Spinal cord (tissue), 10 donors: ENCODE measurements around the gene ZNF827. TPM values are rescaled to one million over a fixed set of nuclear protein-coding genes. Genes with fewer than 3 reads are reported as not detected.

Source experiments
- DNase-seq, 6 donors: peaks; one replicate each; pipeline versions ENCODE4 v3.0.0 to v3.0.0-alpha.2; 2013 to 2015; ENCODE audit warnings: low spot score in 6 of 6, low read depth in 4 of 6
- H3K27ac ChIP-seq: one replicate; pipeline ENCODE4 v1.5.1; 2013; ENCODE audit warnings: low read depth, low read length, control low read depth
- H3K27me3 ChIP-seq: one replicate; pipeline ENCODE4 v1.6.1; 2013; ENCODE audit warnings: low read length; ENCODE audit not compliant: control insufficient read depth, insufficient read depth
- H3K36me3 ChIP-seq: one replicate; pipeline ENCODE4 v1.6.1; 2013; ENCODE audit warnings: low read length; ENCODE audit not compliant: control insufficient read depth, insufficient read depth
- H3K4me1 ChIP-seq: one replicate; pipeline ENCODE4 v1.6.1; 2013; ENCODE audit warnings: low read length; ENCODE audit not compliant: control insufficient read depth, insufficient read depth
- H3K4me3 ChIP-seq: one replicate; pipeline ENCODE4 v1.5.1; 2013; ENCODE audit warnings: low read depth, low read length, control low read depth
- H3K9me3 ChIP-seq: one replicate; pipeline ENCODE4 v1.6.1; 2013; ENCODE audit warnings: low read length; ENCODE audit not compliant: control insufficient read depth, insufficient read depth
- WGBS: methylation state at CpG from one replicate; pipeline ENCODE4 v1.1.5; 2013; ENCODE audit warnings: missing lambda C conversion rate; ENCODE audit not compliant: insufficient coverage; 5-methylcytosine and 5-hydroxymethylcytosine counted together
- polyA plus RNA-seq, 2 donors: library from polyadenylated mRNA; unstranded; fragments of 120-200 nt; gene quantifications; one replicate each; pipeline ENCODE4 v1.2.1, GENCODE V29; 2013; ENCODE audit not compliant: insufficient read length in 2 of 2
- total RNA-seq, 2 donors: library from RNA; depleted of rRNA in 1 of 2; stranded (reverse); fragments of 120-200 nt in 1 of 2; fragments of >200 nt in 1 of 2; gene quantifications; one replicate each; pipeline versions ENCODE4 v1.2.3 to v1.2.4, GENCODE V29; 2013 to 2014
- donor health status: healthy.

The ZNF827 gene
- total and polyA plus RNA-seq, 4 donors: 22.3 to 33.6 (median 26.1) TPM

- 80% methylated on average over 1 of the region's 2 CpGs for WGBS
- Histone ChIP-seq H3K27ac (no peak overlapping the region), H3K36me3 (peaks cover 3% of the 10 kb centered on the region), H3K4me1 (no peaks in the 10 kb centered on the region), H3K4me3 (no peak overlapping the region), H3K9me3 (no peaks in the 10 kb centered on the region), H3K27me3 (no peaks in the 10 kb centered on the region)
- peak in 1 of 6 donors; percentile 25 for DNase-seq
These were observed 157.3 kb downstream of the ZNF827 start for GRCh38 chr4:145781351-145781750.

GRCh38 chr4:145779319-145779801, 159.3 kb downstream of the ZNF827 start:
- no peak for DNase-seq
- no peaks in the 10 kb centered on the region for H3K9me3 ChIP-seq
- no peaks in the 10 kb centered on the region for H3K4me1 ChIP-seq
- no peak overlapping the region for H3K27ac ChIP-seq
- no peak overlapping the region for H3K4me3 ChIP-seq
- H3K36me3 ChIP-seq: peaks cover 13% of the 10 kb centered on the region
- 96% methylated on average over 3 of the region's 8 CpGs for WGBS
- H3K27me3 ChIP-seq: no peaks in the 10 kb centered on the region

DNA sequence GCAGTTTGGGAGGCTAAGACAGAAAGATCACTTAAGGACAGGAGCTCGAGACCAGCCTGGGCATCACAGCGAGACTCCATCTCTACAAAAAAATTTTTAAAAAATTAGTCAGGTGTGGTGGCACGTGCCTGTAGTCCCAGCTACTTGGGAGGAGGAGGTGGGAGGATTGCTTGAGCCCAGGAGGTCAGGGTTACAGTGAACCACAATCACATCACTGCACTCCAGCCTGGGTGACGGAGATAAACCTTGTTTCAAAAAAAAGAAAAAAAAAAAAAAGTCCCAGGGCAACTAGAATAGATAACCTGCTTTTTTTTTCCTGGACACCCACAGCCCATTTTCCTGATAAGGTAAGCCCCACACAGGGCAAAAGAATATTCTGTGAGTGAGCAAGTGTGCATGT, 162.4 kb downstream of the ZNF827 start:
- Histone ChIP-seq H3K27me3 (no peaks in the 10 kb centered on the region), H3K4me3 (no peak overlapping the region), H3K4me1 (no peaks in the 10 kb centered on the region), H3K36me3 (peaks cover 18% of the 10 kb centered on the region), H3K9me3 (no peaks in the 10 kb centered on the region), H3K27ac (no peak overlapping the region)
- 80% methylated on average over 1 of the region's 4 CpGs for WGBS
- DNase-seq: no peak

- no peak for DNase-seq
- H3K27ac ChIP-seq: no peak overlapping the region
- no peaks in the 10 kb centered on the region for H3K9me3 ChIP-seq
- no peaks in the 10 kb centered on the region for H3K27me3 ChIP-seq
- 100% methylated on average over 2 of the region's 3 CpGs for WGBS
- H3K4me3 ChIP-seq: no peak overlapping the region
- H3K36me3 ChIP-seq: peaks cover 18% of the 10 kb centered on the region
- H3K4me1 ChIP-seq: no peaks in the 10 kb centered on the region
These were observed 163.2 kb downstream of the ZNF827 start for GRCh38 chr4:145775406-145775805.

DNA sequence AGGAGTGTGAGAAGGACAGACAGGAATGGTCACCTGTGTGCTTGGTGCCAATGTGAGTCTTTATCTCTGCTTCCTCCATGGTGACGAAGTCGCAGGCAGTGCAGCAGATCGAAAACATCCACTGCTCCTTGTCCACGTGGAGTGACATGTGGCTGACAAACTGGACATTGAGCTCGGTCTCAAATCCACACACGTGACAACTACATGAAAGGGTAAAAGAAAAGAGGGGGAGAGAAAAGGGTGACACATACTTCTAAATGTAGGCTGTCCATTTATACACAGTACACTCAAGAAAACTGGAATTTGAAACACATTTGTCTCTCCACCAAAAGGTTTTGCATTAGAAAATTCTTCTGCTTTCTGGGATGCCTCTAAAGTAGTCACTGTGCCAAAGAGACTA, 164.2 kb downstream of the ZNF827 start:
- Histone ChIP-seq H3K27ac (no peak overlapping the region), H3K36me3 (peaks cover 18% of the 10 kb centered on the region)
- 100% methylated on average over 4 of the region's 6 CpGs for WGBS

GRCh38 chr4:145773581-145774234, 164.9 kb downstream of the ZNF827 start:
- H3K4me1 ChIP-seq: no peaks in the 10 kb centered on the region
- no peak for DNase-seq
- no peak overlapping the region for H3K27ac ChIP-seq
- no peaks in the 10 kb centered on the region for H3K27me3 ChIP-seq
- H3K9me3 ChIP-seq: no peaks in the 10 kb centered on the region
- WGBS: 83% methylated on average over 6 of the region's 6 CpGs
- H3K4me3 ChIP-seq: no peak overlapping the region
- peaks cover 18% of the 10 kb centered on the region for H3K36me3 ChIP-seq

More for the DNA sequence above, 164.2 kb downstream of the ZNF827 start:
- DNase-seq: no peak
- Histone ChIP-seq H3K4me3 (no peak overlapping the region), H3K27me3 (no peaks in the 10 kb centered on the region), H3K9me3 (no peaks in the 10 kb centered on the region), H3K4me1 (no peaks in the 10 kb centered on the region)

DNA sequence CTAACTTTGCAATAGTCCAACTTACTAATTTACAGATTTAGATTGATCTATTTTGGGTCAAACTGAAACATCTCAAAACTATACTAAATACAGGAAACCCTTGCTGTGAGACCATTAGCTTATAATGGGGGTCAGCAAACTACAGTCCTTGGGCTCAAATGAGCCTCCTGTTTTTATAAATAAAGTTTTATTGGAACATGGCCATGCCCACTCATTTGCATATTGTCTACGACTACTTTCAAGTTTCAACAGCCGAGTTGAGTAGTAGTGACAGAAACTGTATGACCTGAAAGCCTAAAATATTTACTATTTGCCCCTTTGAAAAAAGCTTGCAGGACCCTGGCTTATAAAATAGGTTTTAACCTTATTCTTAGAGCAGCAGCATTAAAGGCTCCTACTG, 166.3 kb downstream of the ZNF827 start:
- Histone ChIP-seq H3K27me3 (no peaks in the 10 kb centered on the region), H3K4me3 (no peak overlapping the region), H3K9me3 (no peaks in the 10 kb centered on the region), H3K4me1 (no peaks in the 10 kb centered on the region), H3K27ac (no peak overlapping the region), H3K36me3 (peaks cover 18% of the 10 kb centered on the region)
- no CpG with 5 or more reads among the region's 2 CpGs for WGBS
- DNase-seq: no peak

GRCh38 chr4:145770124-145770523, 168.5 kb downstream of the ZNF827 start:
- H3K4me1 ChIP-seq: no peaks in the 10 kb centered on the region
- no peaks in the 10 kb centered on the region for H3K9me3 ChIP-seq
- H3K4me3 ChIP-seq: no peak overlapping the region
- peaks cover 23% of the 10 kb centered on the region for H3K36me3 ChIP-seq
- no peak overlapping the region for H3K27ac ChIP-seq
- no CpG with 5 or more reads among the region's 4 CpGs for WGBS
- no peaks in the 10 kb centered on the region for H3K27me3 ChIP-seq
- no peak for DNase-seq

DNA sequence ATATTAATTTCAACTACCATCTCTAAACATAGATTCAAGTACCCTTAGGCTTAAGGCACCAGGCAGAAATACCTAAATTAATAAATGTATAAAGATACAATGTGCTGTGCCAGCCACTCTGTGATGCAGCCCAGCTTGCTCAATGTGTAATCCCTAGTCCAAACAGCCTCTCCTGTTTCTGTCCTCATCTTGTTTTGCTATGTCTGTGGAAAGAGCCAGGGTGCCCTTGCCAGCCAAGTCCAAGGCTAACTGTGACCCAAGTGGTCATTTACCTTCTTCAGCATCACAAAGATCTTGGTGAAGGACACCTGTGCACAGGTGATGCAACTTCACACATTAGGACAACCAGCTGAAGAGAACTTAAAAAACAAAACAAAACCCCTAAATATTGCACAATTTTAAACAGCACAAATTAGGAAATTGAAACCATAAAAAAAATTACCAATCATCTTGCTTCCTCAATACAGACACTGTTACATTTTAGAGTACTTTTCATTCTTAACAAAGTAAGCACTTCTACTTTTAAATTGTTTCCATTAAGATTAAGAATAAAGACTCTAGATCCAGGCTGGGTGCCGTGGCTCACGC, 169.1 kb downstream of the ZNF827 start:
- no peak for DNase-seq
- Histone ChIP-seq H3K27ac (no peak overlapping the region), H3K36me3 (peaks cover 27% of the 10 kb centered on the region), H3K9me3 (no peaks in the 10 kb centered on the region), H3K4me1 (no peaks in the 10 kb centered on the region), H3K4me3 (no peak overlapping the region), H3K27me3 (no peaks in the 10 kb centered on the region)
- WGBS: no CpG with 5 or more reads among the region's 2 CpGs

DNA sequence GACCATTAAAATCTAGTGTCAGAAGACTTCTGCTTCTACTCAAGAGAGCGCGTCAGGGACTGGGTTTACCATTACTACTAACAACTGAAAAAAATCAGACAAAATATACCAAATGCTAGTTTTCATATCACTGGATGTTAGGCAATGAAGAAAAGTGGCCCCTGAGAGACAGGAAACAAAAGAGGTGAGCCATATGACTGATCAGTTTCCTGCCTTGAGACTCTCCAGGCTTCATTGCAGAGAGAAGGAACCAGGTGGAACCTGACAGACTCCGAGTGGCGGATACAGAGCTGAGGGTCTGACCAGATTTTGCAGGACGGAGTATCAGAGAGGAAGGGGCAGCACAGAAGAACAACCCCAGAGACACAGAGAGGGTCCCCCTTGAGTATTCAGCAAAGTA, 172.3 kb downstream of the ZNF827 start:
- WGBS: 98% methylated on average over 3 of the region's 5 CpGs
- Histone ChIP-seq H3K36me3 (peaks cover 41% of the 10 kb centered on the region), H3K27ac (no peak overlapping the region), H3K27me3 (no peaks in the 10 kb centered on the region), H3K9me3 (no peaks in the 10 kb centered on the region), H3K4me1 (no peaks in the 10 kb centered on the region), H3K4me3 (no peak overlapping the region)
- no peak for DNase-seq
